HG03565 (cell line): ENCODE results near the gene BBOF1.
A peak's percentile ranks its signal among the peaks of the same experiment; 100 is the strongest.
"Not testable (repeated sequence)": the region's sequence is repeated elsewhere in the genome, so short reads cannot be mapped to it uniquely, and the experiment has no call there.

Experiments
- ATAC-seq: cut with Tn5 transposase; IDR thresholded peaks from one replicate; pipeline ENCODE4 v1.9.1; 2021; ENCODE audit warnings: mild to moderate bottlenecking, moderate library complexity; ENCODE audit not compliant: unreplicated experiment

Gene BBOF1, protein sequence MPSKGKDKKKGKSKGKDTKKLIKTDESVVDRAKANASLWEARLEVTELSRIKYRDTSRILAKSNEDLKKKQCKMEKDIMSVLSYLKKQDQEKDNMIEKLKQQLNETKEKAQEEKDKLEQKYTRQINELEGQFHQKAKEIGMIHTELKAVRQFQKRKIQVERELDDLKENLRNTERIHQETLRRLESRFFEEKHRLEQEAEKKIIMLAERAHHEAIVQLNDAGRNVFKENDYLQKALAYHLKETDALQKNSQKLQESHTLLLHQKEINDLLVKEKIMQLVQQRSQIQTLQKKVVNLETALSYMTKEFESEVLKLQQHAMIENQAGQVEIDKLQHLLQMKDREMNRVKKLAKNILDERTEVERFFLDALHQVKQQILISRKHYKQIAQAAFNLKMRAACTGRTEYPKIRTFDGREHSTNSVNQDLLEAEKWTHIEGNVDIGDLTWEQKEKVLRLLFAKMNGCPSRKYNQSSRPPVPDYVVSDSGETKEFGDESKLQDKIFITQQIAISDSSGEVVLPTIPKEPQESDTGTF

GRCh38 chr14:74018586-74019407, at the start of gene BBOF1, which contains the start of gene ENTPD5:
Gene BBOF1 (plus strand): TSS chr14:74019349. CDS start chr14:74019479, 130 bp downstream.
Gene ENTPD5 (minus strand): TSS chr14:74019288. CDS start chr14:73988102, 31,186 bp downstream.
- peak; percentile 83 for ATAC-seq

- ATAC-seq: no peak
These were observed 45.7 kb upstream of the BBOF1 start for GRCh38 chr14:73973497-73973896.

GRCh38 chr14:73976125-73976524, 43.0 kb upstream of the BBOF1 start:
- no peak for ATAC-seq

GRCh38 chr14:73977896-73978295, 41.3 kb upstream of the BBOF1 start:
- no peak for ATAC-seq

GRCh38 chr14:73988065-73988464, 31.1 kb upstream of the BBOF1 start:
- ATAC-seq: no peak

- not testable (repeated sequence) for ATAC-seq
These were observed 30.5 kb upstream of the BBOF1 start for GRCh38 chr14:73988656-73989055.

- no peak for ATAC-seq
These were observed 28.1 kb upstream of the BBOF1 start for GRCh38 chr14:73991092-73991491.

DNA sequence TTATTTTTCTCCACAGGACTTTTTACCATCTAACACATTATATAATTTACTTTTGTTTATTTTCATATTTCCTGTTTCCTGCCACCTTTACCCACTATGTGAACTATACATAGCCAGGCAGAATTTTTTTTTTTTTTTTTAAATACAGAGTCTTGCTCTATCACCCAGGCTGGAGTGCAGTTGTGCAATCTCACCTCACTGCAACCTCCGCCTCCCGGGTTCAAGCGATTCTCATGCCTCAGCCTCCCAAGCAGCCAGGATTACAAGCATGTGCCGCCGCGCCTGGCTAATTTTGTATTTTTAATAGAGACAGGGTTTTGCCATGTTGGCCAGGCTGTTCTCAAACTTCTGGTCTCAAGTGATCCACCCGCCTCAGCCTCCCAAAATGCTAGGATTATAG, 24.2 kb upstream of the BBOF1 start:
- ATAC-seq: not testable (repeated sequence)

GRCh38 chr14:73995977-73996378, 23.2 kb upstream of the BBOF1 start:
- no peak for ATAC-seq

- ATAC-seq: no peak
These were observed 22.4 kb upstream of the BBOF1 start for GRCh38 chr14:73996731-73997107.

- ATAC-seq: no peak
These were observed 21.8 kb upstream of the BBOF1 start for GRCh38 chr14:73997108-73997943.

GRCh38 chr14:73997944-73998447, 21.2 kb upstream of the BBOF1 start:
- ATAC-seq: no peak

DNA sequence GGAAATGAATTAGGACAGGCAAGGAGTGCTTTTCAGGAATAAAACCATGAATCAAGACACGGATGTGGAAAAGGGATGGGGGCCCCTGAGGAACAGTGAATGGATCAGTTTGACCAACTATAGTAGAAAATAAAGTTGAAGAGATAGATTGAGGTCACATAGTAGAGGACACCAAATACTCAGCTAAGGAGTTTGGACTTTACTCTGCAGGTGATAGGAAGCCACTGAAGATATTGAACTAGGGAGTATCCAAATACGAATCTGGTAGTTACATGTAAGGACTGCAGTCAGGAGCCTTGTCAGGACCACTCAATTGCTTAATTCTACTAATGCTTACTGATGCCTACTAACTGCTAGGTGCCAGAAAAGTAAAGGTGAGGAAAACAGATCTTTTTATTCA, 20.4 kb upstream of the BBOF1 start:
- no peak for ATAC-seq

DNA sequence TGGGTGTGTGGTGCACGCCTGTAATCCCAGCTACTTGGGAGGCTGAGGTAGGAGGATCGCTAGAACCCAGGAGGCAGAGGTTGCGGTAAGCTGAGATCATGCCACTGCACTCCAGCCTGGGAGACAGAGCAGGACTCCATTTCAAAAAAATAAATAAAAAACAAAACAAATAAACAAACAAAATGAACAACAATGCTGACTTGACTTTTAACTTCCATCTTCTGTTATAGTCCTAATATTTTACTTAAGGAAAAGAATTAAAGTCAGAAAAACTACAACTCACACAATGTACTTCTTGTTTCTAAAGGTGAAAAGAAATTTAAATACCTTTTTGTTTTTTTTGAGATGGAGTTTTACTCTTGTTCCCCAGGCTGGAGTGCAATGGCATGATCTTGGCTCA, 13.5 kb upstream of the BBOF1 start:
- ATAC-seq: not testable (repeated sequence)

- ATAC-seq: no peak
These were observed 10.2 kb upstream of the BBOF1 start for GRCh38 chr14:74008843-74009499.

- no peak for ATAC-seq
These were observed 4.8 kb upstream of the BBOF1 start for GRCh38 chr14:74014299-74014698.

DNA sequence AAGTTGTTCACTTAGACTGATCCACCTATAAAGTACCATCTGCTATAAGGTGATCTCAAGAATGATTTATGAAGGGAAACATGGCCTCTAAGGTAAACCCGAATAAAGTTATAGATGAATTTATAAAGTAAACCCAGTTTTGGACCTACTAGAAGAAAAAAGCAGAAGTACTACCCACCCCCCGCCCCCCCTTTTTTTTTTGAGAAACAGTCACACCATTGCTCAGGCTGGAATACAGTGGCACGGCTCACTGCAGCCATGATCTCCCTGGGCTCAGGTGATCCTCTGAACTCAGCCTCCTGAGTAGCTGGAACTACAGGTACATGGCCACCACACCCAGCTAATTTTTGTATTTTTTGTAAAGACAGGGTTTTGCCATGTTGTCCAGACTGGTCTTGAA, 4.0 kb upstream of the BBOF1 start:
- ATAC-seq: no peak

- no peak for ATAC-seq
These were observed 3.2 kb upstream of the BBOF1 start for GRCh38 chr14:74015963-74016362.

- no peak for ATAC-seq
These were observed 969 bp upstream of the BBOF1 start for GRCh38 chr14:74018174-74018585.
